GM21576 (cell line): ENCODE measurements around the gene MRPL54.
A peak's percentile ranks its signal among the peaks of the same experiment; 100 is the strongest.

Experiments
- ATAC-seq: cut with Tn5 transposase; IDR thresholded peaks from one replicate; pipeline ENCODE4 v1.9.1; 2021; ENCODE audit warnings: mild to moderate bottlenecking, moderate library complexity; ENCODE audit not compliant: unreplicated experiment

MRPL54 gene

DNA sequence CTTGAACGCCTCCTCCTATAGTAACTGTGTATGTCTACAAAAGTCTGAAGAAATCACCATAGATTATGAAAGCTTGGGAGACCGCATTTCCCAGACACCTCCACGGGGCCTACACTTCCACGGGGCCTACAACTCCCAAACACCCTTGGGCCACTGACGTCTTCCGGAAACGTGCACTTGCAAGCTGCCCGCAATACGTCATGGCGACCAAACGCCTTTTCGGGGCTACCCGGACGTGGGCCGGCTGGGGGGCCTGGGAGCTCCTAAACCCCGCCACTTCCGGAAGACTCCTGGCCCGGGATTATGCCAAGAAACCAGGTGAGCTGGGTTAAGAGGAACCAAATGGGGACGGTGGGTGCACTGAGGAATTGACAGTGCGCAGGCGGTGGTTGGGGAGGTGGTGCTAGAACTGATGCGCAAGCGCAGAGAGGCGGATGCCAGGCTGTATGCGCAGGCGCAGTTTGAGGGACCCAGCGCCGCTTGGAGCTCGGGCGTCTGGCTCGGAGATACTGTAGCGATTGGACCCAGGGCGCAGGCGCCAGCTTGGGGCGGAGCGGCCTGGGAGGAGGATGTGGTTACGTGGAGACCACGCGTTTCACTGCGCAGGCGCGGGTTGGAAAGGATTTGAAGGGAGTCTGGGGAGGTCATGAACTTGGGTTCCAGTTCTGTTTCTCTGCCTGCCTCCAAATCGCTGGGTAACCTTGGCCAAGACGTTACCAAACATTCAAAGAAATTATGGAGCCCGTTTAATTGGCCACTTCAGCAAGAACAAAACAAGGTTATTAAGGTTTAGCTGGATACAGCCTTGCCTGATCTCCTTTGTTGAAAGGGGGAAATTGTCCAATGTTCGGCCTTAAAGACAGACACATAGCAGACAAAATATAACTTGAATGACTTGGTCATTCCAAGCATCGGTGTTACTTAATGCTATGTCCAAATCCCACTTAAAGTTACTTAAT lies at the start of gene MRPL54:
MRPL54 (plus strand) TSS at position 182 of the 959 bp plus-strand sequence; CDS start at position 201, 19 bp downstream.
- ATAC-seq = peak; percentile 64

DNA sequence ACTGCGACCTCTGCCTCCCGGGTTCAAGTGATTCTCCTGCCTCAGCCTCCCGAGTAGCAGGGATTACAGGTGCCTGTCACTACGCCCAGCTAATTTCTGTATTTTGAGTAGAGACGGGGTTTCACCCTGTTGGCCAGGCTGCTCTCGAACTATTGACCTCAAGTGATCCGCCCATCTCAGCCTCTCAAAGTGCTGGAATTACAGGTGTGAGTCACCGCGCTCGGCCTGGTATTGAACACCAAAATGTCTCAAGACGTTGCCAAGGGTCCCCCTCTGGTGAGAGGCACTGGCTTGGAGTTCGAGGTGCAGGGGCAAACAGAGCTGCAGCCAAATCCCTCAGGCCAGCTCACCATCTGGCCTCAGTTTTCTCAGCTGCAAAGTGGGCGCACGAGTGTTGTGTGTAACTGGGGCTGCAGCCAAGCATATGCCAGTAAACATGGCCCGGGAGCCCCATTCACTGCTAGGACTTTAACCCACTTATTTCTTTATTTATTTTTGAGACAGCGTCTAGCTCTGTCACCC lies 46.3 kb upstream of the MRPL54 start:
- no peak for ATAC-seq

DNA sequence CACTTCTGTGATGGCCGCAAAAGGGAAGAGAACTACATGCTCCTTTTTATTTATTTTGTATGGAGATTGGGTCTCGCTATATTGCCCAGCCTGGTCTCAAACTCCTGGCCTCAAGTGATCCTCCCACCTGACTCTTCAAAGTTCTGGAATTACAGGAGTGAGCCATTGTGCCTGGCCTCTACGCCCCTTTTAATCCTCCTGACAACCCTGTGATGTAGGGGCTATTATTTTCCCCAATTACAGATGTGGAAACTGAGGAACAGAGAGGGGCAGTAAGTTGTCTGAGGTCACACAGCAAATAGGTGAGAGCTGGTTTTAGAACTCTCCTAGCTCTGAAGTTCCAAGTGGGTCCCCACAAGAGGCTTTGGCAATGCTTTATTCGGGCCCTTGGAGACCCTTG lies 42.6 kb upstream of the MRPL54 start:
- ATAC-seq = no peak

DNA sequence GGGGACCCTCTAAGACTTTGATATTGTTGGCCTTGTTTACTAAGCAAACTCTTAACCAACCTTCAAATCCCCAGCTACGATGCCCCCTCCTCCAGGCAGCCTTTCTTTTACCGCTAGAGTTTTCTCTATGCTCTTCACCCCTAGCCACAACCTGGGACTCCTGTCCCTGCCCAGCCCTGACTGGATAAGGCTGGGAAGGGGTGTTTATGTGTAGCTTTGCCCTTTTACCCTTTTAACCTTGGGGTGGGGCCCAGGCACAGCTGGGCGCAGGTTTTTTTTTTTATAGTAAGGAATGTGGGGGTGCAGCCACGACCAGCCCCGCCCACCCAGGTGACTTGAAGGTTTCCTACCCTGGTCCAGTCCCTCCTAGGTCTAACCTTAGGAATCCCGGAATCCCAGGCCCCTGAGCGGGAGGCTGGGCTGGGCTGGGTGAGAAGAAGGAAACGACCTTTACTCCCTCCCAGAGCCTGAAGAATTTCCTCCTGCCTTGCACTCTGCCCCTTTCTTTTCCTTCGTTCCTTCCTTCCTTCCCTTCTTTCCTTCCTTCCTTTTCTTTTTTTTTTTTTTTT lies 42.0 kb upstream of the MRPL54 start:
- no peak for ATAC-seq

DNA sequence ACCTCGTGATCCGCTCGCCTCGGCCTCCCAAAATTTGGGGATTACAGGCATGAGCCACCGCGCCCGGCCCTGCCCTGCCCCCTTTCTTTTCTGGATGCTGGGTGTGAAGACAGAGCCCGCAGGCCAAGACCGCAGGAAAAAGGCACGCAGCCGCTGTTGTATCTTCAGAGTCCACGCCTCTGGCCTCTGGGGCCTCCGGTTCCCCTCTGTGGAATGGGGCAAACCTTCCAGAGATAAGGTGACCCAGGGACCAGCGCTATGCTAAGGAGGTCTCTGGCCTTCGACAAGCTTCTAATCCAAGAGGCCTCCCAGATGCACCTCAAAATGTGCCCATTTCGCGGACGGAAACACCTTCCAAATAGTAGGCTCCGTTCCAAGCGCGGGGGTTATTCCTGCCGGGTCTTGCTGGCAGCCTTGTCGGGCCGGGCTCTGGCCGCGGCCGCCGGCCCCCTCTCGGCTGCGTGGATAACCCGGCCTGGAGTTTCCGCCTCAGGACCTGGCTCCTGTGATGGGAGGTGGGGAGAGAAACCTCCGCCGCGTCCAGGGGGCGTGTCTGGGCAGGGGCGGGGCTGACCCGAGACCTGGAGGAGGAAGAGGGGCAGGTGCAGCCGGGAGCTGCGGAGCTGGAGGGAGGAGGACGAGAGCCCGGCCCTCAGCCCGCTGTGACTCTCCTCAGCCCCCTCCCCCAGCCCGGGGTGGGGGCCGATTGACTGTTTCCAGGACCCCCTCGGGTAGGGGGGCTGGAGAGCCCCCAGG lies 41.2 kb upstream of the MRPL54 start:
- ATAC-seq = no peak

DNA sequence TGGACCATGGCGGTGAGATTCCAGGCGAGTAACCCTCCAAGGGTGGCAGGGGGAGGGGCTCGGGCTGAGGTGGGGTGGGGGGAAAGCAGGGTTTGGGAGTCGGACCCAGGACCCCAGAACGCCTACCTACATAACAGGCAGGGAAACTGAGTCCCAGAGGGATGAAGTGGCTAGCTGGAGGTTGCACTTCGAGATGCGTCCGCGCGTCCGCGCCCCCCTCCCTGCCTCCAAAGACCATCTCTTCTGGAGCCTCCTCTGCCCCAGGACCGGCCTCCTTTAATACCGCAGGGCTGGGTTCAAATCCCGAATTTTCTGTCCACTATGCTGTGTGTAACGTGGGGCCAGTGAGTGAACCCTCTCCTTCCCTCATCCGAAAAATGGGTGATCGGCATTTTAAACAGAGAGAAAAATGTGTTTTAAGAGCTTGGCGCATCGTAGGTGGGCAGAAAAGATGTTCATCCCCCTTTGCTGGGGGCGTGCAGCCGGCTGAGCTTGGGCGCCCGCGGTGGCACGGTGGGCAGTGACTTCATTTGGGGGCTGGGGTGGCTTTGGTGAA lies 40.5 kb upstream of the MRPL54 start:
- ATAC-seq = no peak

DNA sequence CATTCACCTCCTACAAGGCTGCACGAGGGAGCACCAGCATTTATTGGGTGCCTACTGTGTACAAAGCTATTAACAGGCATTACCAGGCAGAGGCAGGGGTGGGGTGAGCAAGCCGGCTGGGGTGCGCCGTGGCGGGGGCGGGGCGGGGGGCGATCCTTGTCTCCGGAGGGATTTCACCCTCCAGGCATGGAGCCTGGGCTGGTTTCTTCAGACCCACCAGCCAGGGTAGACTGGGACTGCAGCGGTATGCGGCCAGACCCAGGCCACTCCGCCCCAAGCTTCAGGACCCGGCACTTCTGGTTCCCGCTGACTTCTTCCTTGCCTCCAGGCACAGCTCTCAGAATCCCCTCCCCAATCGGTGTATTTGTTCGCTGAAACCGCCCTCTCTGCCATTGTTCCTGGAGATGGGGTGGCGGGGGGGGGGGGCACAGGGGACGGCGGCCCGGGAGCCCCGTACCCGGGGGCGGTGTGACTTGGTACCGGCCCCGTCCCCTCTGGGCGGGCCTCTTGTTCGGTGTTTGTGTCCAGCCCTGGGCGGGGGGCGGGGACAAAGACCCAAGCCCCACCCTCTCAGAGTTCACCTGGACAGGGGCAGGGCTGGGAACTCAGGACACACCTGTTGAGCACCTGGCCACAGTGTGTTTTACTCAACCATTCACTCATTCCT lies 39.9 kb upstream of the MRPL54 start:
- ATAC-seq = no peak

DNA sequence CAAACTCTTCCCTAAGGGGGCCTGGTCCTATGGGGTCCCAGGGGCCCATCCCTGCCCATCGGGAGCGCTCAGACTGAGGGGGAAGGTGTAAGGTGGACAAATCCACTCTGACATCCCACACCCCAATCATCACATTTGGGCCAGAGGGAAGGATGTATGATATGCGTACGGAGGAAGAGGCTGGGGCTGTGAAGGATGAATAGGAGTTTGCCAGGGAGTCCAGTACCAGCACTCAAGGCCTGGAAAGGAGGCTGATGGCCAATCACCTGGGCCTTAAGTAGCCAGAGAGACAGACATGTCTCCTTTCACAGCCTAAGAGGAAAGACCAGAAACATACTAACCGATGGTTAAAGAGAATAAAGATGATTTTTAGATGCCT lies 39.4 kb upstream of the MRPL54 start:
- no peak for ATAC-seq

DNA sequence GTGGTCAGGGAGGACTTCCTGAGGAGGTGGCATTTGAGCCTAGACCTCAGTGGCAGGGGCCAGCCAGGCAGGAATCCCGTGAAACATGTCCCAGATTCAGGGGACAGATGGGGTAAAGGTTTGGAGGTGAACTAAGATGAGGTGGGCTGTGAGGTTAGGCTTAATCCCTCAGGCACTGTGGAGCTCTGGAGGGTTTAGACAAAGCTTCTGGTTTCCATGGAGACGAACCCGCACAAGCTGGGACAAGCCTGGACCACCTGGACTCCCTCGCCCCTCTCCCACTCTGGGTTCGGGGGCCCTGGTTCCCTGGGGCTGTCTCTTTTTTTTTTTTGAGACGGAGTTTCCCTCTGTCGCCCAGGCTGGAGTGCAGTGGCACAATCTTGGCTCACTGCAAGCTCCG lies 38.6 kb upstream of the MRPL54 start:
- ATAC-seq = no peak

DNA sequence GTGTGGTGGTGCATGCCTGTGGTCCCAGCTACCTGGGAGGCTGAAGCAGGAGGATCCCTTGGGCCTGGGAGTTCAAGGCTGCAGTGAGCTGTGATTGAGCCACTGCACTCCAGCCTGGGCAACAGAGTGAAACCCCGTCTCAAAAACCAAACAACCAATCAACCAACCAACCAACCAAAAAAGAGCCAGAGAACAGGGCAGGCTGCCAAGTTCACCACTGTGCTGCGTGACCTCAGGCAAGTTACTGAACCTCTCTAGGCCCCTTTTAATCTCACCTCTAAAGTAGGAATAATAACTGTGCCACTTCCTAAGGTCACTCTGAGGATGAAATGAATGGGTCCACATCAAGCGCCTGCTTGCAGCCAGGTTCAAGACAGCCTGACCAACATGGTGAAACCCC lies 37.4 kb upstream of the MRPL54 start:
- no peak for ATAC-seq

DNA sequence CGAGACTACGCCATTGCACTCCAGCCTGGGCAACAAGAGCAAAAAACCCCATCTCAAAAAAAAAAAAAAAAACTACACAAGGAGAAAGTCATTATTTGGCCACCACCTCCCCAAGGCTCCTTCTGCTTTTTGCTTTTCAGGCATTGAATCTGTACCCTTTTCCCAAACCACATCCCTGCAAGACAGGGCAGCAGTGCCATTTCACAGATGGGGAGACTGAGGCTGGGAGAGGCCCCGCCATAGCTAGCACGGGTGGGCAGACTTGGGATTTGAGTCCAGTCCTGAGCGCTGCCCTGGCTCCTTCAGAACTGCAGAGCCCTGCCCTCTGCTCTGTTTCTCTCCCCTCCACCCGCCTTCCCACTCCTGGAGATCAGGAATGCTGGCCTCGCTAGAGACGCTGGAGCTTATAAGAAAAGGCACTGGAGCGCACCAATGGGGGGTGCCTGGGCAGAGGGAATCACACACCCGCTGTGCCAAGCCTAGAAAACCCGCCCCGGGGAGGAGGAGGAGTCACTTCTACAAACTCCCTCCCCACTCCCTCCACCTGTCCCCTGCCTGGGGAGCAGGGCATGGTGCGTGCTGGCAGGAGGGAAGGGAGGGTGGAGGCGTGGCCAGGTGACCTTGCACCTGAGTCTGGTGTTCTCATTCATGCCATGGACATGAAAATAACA lies 36.7 kb upstream of the MRPL54 start:
- no peak for ATAC-seq

DNA sequence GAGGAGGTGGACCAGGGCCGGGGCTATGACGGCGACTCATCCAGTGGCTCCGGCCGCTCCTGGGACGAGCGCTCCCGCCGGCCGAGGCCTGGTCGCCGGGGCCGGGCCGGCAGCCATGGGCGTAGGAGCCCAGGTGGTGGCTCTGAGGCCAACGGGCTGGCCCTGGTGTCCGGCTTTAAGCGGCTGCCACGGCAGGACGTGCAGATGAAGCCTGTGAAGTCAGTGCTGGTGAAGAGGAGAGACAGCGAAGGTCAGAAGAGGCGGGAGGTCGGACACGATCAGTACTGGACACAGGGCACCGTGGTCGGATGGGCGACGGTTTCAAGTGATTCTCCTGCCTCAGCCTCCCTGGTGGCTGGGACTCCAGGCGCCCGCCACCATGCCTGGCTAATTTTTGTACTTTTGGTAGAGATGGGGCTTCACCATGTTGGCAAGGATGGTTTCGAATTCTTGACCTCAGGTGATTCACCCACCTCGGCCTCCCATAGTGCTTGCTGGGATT lies 32.0 kb upstream of the MRPL54 start:
- ATAC-seq = no peak

DNA sequence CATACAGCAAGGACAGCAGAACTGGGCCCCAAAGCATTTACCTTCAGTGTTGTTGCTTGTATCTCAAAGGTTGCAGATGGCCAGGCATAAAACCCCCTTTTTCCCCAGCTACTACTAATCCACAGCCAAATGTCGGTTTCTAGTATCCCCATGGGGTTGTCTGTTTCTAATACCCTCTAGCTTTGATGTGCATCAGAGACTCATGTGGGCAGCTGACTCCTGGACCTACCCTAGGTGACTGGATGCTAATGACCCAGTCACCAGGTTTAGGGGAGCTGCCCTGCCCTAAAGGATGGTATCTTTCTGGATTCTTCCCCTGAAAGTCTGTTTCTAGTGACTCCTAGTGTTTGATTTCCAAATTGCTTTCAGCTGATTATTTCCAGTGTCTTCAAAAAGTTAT lies 30.4 kb upstream of the MRPL54 start:
- ATAC-seq = no peak

DNA sequence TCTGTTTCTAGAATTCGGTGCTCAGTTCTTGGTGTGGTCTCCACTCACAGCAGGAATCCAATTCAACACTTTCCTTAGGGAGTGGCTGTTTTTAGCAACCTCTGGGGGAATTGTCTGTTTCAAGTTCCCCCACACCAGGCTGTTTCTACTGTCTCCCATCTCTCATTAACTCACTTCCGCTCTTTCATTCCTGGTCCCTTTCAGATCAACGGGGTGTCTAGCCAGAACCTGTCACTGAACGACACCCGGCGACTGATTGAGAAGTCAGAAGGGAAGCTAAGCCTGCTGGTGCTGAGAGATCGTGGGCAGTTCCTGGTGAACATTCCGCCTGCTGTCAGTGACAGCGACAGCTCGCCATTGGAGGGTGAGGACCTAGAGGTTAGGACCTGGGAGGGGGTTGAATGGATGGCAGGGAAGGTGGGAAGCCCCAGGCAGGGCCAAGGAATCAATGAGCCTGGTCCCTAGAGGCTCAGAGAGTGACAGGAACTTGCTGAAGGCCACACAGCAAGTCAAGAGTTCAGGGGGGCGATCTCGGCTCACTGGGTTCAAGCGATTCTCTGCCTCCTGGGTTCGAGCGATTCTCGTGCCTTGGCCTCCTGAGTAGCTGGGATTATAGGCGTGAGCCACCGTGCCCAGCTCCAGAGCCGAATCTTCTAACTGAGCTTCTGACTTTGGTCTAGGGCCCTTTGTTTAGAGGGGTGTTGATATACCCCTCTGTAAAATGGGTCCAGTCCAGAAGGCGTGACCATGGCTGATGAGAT lies 28.8 kb upstream of the MRPL54 start:
- ATAC-seq = no peak

DNA sequence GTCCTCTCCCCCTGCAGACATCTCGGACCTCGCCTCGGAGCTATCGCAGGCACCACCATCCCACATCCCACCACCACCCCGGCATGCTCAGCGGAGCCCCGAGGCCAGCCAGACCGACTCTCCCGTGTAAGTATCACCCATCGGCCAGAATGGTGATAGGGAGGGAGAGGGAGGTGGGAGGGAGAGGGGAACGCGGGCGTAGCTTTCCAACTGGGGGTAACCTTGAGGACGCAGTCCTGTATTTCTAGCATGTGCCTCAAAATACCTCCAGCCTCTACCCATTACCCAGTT lies 28.2 kb upstream of the MRPL54 start:
- ATAC-seq = no peak

DNA sequence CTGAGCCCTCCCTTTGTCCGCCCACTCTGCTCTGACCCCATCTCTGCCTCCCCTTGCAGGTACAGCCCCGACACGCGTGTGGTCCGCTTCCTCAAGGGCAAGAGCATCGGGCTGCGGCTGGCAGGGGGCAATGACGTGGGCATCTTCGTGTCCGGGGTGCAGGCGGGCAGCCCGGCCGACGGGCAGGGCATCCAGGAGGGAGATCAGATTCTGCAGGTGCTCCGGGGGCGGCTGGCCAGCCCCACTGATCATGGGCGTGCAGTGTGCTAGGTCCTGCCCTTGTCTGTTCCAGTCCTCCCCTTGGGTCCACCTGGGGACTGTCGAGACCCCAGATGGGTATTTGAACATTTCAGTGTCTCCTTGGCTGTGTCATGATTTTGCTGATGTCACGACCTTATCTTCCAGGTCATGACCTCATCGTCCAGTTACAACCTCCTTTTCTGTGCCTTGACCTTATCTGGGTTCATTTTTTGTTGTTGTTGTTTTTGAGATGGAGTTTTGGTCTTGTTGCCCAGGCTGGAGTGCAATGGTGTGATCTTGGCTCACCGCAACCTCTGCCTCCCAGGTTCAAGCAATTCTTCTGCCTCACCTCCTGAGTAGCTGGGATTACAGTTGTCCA lies 26.3 kb upstream of the MRPL54 start:
- no peak for ATAC-seq

DNA sequence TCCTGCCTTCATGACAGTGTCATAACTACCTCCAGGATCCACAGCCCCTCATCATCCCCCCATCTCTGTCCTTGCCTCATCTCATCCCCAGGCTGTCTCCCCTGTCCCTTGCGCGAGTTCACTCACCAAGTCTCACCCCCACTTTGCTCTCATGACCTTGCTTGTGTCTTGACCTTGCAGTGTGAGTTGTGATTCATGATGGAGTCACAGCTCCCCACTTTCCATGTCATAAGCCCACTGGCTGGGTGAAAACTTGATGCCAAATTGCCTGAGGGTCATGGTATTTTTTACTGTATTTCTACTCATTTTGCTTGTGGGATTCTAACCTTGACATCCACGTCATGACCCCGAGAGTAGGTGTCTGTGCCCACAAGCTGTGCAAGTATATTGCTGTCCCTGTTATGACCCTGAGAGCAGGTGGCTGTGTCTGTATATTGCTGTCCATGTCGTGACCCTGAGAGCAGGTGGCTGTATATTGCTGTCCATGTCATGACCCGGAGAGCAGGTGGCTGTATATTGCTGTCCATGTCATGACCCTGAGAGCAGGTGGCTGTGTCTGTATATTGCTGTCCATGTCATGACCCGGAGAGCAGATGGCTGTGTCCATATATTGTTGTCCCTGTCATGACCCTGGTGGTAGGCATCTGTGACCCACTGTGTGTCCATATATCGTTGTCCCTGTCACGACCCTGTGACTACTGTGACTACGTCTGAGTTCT lies 24.8 kb upstream of the MRPL54 start:
- no peak for ATAC-seq

DNA sequence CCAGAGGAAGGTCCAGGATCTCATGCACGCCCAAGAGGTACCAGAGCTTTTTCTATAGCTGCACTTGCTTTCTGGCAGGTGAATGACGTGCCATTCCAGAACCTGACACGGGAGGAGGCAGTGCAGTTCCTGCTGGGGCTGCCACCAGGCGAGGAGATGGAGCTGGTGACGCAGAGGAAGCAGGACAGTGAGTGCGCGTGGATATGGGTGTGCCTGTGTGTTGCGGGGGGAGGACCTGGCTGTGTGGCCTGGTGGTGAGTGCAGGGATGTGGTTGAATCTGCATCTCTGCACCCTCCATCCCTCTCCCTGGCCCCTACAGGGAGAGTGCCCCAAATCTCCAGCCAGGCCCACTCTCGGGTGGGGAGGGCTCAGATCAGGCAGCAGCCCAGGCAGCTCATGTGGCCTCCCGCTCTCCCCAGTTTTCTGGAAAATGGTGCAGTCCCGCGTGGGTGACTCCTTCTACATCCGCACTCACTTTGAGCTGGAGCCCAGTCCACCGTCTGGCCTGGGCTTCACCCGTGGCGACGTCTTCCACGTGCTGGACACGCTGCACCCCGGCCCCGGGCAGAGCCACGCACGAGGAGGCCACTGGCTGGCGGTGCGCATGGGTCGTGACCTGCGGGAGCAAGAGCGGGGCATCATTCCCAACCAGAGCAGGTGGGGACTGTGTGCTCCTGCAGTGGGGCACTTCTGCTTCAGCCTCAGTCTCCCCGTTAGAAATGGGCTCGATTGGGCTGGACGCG lies 23.8 kb upstream of the MRPL54 start:
- ATAC-seq = no peak
